GM06990 (cell line): ENCODE results near the gene SEMA5A.

Experiments used
- DNase-seq: peaks from one replicate; pipeline ENCODE4 v3.0.0-alpha.2; 2011; ENCODE audit not compliant: insufficient read length; ENCODE audit errors: extremely low read depth
- H3K27me3 ChIP-seq: replicated peaks from 2 replicates; pipeline ENCODE4 v1.6.0; 2011; ENCODE audit warnings: low read length; ENCODE audit not compliant: control insufficient read depth, insufficient read depth
- H3K36me3 ChIP-seq: 2 replicates; pipeline ENCODE4 v1.5.1; 2011; ENCODE audit warnings: low read length; ENCODE audit not compliant: control insufficient read depth, insufficient read depth
- H3K4me3 ChIP-seq: replicated peaks from 2 replicates; pipeline ENCODE4 v1.5.1; 2011; ENCODE audit warnings: low read depth, mild to moderate bottlenecking, control low read depth, low read length
- CTCF ChIP-seq: IDR thresholded peaks from 2 replicates; pipeline ENCODE4 v1.5.1; 2011; ENCODE audit warnings: low read length, control low read depth, mild to moderate bottlenecking, inconsistent platforms; ENCODE audit not compliant: insufficient read depth, poor library complexity, severe bottlenecking

Gene SEMA5A

GRCh38 chr5:9091896-9092662 is 453.8 kb downstream of the SEMA5A start:
- Histone ChIP-seq H3K27me3 (no peaks in the 10 kb centered on the region), H3K4me3 (no peak overlapping the region), H3K36me3 (no peaks in the 10 kb centered on the region)
- no peak for DNase-seq
- TF ChIP-seq CTCF = no peak

- no peaks in the 10 kb centered on the region for H3K36me3 ChIP-seq
- DNase-seq = no peak
- no peaks in the 10 kb centered on the region for H3K27me3 ChIP-seq
- H3K4me3 ChIP-seq = no peak overlapping the region
- TF ChIP-seq CTCF = no peak
Observed at GRCh38 chr5:9090381-9091026, 455.4 kb downstream of the SEMA5A start.

GRCh38 chr5:9089893-9090292 is 456.0 kb downstream of the SEMA5A start:
- Histone ChIP-seq H3K27me3 (no peaks in the 10 kb centered on the region), H3K36me3 (no peaks in the 10 kb centered on the region), H3K4me3 (no peak overlapping the region)
- TF ChIP-seq CTCF = no peak
- no peak for DNase-seq

- H3K36me3 ChIP-seq = no peaks in the 10 kb centered on the region
- TF ChIP-seq CTCF = no peak
- no peak for DNase-seq
- no peaks in the 10 kb centered on the region for H3K27me3 ChIP-seq
- no peak overlapping the region for H3K4me3 ChIP-seq
Observed at GRCh38 chr5:9082996-9083395, 462.9 kb downstream of the SEMA5A start.

DNA sequence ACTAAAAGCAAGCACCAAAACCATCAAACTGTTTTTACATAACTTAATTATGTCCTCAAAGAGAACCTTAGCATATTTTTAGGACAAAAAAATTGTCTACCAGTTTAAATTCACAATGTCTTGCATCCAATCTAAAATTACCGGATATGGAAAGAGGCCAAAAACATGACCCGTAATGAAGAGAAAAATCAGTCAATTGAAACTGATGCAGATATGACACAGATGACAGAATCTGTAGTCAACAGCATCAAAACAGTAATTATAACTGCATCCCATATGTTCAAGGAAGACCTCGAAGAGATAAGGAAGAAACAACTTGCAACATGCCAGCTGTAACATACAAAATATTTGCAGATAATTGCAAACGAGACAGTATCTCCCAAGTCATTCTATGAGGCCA is 473.2 kb downstream of the SEMA5A start:
- Histone ChIP-seq H3K36me3 (no peaks in the 10 kb centered on the region), H3K4me3 (no peak overlapping the region), H3K27me3 (no peaks in the 10 kb centered on the region)
- no peak for DNase-seq
- TF ChIP-seq CTCF = no peak

- no peak for TF ChIP-seq CTCF
Observed at GRCh38 chr5:9071524-9071923, 474.4 kb downstream of the SEMA5A start.

More at GRCh38 chr5:9071524-9071923, 474.4 kb downstream of the SEMA5A start:
- Histone ChIP-seq H3K27me3 (no peaks in the 10 kb centered on the region), H3K4me3 (no peak overlapping the region), H3K36me3 (no peaks in the 10 kb centered on the region)
- DNase-seq = no peak
